ENCODE data around the gene NEK9.

DNA sequence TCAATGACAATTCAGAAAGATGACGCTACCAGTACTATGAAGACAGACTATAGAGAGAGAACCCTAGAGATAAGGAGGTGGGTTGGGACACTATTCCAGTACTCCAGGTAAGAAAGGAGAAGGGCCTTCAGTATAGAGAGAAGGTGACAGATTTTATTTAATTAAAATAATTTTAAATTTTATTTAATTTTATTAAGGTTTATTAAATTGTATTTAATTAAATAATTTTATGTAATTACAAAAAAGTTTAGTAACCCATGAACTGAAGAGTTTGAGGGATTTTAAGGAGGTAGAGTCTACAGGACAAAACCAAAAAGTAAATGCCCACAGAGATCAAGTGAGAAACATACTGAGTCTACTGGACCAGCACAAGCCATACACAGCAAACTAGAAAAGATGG, 29.3 kb upstream of the NEK9 start:
- TF ChIP-seq CTCF (IDR thresholded peaks at IDR 0.05; ENCODE audit: low read depth, low read length, poor library complexity, severe bottlenecking) = no peak
- no peak for TF ChIP-seq EZH2phosphoT487 (IDR thresholded peaks at IDR 0.05; ENCODE audit: borderline replicate concordance, low read length)

Measured in DOHH2 (cell line).